Liver (tissue), 3 donors: Measurements from ENCODE around the gene ZNF92.
A peak's percentile ranks its signal among the peaks of the same experiment; 100 is the strongest.

Experiments
- CTCF ChIP-seq: fragments of 150-350 bp; IDR thresholded peaks from 2 replicates; pipeline ENCODE4 v1.5.1; 2017; ENCODE audit warnings: improper control_type of control experiment, low read depth, low read length; ENCODE audit not compliant: missing input control
- EGR1 ChIP-seq, 2 donors: IDR thresholded peaks; 2 replicates each; pipeline ENCODE4 v1.6.1; 2016 to 2018; ENCODE audit warnings: antibody characterized with exemption in 2 of 2, low read depth in 2 of 2
- FOXA1 ChIP-seq: IDR thresholded peaks from 2 replicates; pipeline ENCODE4 v1.6.1; 2016; ENCODE audit warnings: antibody characterized with exemption
- RAD21 ChIP-seq, 2 donors: IDR thresholded peaks; 2 replicates each; pipeline ENCODE4 v1.6.1; 2016; ENCODE audit warnings: antibody characterized with exemption in 2 of 2, mild to moderate bottlenecking in 2 of 2
- RXRA ChIP-seq, 2 donors: IDR thresholded peaks; 2 replicates each; pipeline ENCODE4 v1.6.1; 2017 to 2018; ENCODE audit warnings: antibody characterized with exemption in 2 of 2, mild to moderate bottlenecking in 1 of 2
- SP1 ChIP-seq: IDR thresholded peaks from 2 replicates; pipeline ENCODE4 v1.6.1; 2018; ENCODE audit warnings: antibody characterized with exemption, mild to moderate bottlenecking
- TAF1 ChIP-seq: conservative IDR thresholded peaks from 2 replicates; pipeline ENCODE4 v1.6.1; 2016; ENCODE audit warnings: antibody characterized with exemption, mild to moderate bottlenecking
- YY1 ChIP-seq: IDR thresholded peaks from 2 replicates; pipeline ENCODE4 v1.6.1; 2016; ENCODE audit warnings: antibody characterized with exemption, mild to moderate bottlenecking
- TF ChIP-seq, protein P1 (sequence below): IDR thresholded peaks from 2 replicates; pipeline ENCODE4 v1.6.1; 2016; ENCODE audit warnings: antibody characterized with exemption
- TF ChIP-seq, protein P2 (sequence below): IDR thresholded peaks from 2 replicates; pipeline ENCODE4 v1.6.1; 2016; ENCODE audit warnings: antibody characterized with exemption
- TF ChIP-seq, protein P3 (sequence below): IDR thresholded peaks from 2 replicates; pipeline ENCODE4 v1.6.1; 2016; ENCODE audit warnings: antibody characterized with exemption
- donor health status: healthy.
- donor health status: healthy.

- TF ChIP-seq CTCF (no peak), YY1 (peak; percentile 20), EGR1 (IDR thresholded peaks at IDR 0.05; ENCODE audit: low read depth in 2 of 2) (no peak), SP1 (peak; percentile 34), FOXA1 (no peak), RAD21 (IDR thresholded peaks at IDR 0.05) (peak in 1 of 2 donors; percentile 10), TAF1 (no peak), RXRA (IDR thresholded peaks at IDR 0.05) (peak in 1 of 2 donors; percentile 18)
- TF ChIP-seq, protein P1, sequence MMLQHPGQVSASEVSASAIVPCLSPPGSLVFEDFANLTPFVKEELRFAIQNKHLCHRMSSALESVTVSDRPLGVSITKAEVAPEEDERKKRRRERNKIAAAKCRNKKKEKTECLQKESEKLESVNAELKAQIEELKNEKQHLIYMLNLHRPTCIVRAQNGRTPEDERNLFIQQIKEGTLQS, result no peak
- TF ChIP-seq, protein P2, sequence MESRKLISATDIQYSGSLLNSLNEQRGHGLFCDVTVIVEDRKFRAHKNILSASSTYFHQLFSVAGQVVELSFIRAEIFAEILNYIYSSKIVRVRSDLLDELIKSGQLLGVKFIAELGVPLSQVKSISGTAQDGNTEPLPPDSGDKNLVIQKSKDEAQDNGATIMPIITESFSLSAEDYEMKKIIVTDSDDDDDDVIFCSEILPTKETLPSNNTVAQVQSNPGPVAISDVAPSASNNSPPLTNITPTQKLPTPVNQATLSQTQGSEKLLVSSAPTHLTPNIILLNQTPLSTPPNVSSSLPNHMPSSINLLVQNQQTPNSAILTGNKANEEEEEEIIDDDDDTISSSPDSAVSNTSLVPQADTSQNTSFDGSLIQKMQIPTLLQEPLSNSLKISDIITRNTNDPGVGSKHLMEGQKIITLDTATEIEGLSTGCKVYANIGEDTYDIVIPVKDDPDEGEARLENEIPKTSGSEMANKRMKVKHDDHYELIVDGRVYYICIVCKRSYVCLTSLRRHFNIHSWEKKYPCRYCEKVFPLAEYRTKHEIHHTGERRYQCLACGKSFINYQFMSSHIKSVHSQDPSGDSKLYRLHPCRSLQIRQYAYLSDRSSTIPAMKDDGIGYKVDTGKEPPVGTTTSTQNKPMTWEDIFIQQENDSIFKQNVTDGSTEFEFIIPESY, result no peak
- TF ChIP-seq, protein P3, sequence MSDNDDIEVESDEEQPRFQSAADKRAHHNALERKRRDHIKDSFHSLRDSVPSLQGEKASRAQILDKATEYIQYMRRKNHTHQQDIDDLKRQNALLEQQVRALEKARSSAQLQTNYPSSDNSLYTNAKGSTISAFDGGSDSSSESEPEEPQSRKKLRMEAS, result no peak
Observed at GRCh38 chr7:65342723-65343629, 30.7 kb upstream of the ZNF92 start.
